Measurements from ENCODE around the gene HSBP1L1. TPM values are rescaled to one million over a fixed set of nuclear protein-coding genes. Genes with fewer than 3 reads are reported as not detected.

Gene HSBP1L1
- total RNA-seq, 1 experiment from 2014 or later, result 41.4 TPM

DNA sequence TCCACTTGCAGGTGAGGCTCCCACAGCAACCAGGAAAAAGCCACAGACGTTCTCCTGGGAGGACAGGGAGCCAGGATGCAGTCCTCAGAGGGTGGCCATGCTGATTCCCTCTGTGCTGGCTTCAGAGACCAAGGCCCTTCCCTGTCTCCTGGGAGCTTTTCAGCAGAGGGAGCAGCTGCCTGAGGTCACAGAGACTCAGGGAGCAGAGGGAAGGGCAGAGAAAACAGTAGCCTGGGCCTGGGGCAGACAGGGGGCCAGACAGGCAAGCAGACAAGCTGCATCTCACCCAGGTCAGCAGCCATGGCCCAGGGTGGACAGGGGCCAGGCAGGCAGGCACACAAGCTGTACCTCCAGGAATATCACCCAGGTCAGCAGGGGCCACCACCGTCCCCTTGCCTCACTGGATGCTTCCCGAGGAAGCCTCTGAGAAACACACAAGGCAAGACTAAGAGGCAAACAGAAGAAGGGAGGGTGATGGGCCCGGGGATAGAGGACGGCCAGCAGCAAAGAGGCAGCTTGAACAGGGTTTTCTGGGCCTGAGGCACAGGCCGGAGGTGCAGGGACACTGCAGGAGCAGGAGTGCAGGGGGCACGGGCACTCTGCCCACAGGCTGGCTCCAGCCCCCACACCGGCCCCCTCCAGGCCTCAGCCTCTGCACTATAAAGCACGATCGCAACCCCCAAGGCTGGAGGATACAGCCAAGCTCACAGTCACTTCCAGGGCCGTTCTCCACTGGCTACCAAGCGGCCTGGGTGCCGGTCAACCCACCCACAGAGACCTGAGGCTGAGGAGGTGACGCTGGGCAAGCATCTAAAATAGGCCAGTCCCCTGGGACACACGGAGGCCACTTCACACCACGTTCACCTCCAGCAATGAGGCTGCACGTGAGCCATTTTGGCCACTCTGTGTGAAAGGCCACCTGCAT lies 19.1 kb upstream of the HSBP1L1 start (continued):
- TF ChIP-seq ZFX (IDR thresholded peaks at IDR 0.05), result no peak

DNA sequence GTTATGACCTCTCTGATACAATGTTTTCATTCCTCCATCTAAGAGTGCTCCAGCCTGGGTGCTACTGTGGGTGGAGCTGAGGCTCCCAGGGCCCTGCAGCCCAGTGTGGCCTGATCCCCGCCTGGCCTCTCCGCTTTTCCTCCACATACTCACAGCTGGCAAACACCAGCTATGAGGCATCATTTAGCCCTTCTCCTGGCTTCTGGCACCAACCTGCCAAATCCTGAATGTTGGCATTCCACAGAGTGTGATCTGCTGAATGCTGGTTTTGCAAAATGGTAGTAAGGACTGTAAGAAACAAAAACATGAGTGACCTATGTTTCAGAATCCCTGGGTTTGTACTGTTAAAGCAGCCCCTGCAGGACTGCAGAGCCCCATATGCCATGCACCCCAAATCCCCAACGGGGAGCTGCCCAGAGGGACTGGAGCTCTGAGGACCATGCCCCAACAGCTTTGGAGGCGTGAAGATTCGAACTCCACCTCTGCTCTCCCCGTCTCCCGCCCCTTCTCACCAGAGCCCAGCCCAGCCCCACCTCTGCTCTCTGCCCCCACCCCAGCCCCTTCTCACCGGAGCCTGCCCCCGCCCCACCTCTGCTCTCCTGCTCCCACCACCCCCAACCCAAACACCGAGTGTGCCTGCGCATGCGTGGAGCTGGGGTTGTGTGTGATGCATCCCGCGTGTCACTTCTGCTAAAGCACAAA lies 17.2 kb upstream of the HSBP1L1 start:
- no TSS peak for BruUV-seq (replicated peaks)
- Histone ChIP-seq H3K4me1 (ENCODE audit: control insufficient read depth in 1 of 2, insufficient read depth in 2 of 2, low read length in 2 of 2) (peaks cover 3 to 14% of the 10 kb centered on the region in 2 experiments; a peak in 2 of 4 replicates), H3K4me2 (ENCODE audit: low read length) (no peak overlapping the region), H3K27me3 (ENCODE audit: insufficient read depth, low read length) (no peaks in the 10 kb centered on the region), H3K36me3 (ENCODE audit: control insufficient read depth in 1 of 2, insufficient read depth in 2 of 2, low read length in 2 of 2) (peaks cover 9 to 20% of the 10 kb centered on the region in 2 experiments; a peak in 3 of 4 replicates), H4K20me1 (ENCODE audit: insufficient read depth) (peaks cover 3% of the 10 kb centered on the region; the same call in 1 of the 2 replicates), H3K27ac (ENCODE audit: low read depth, low read length) (no peak overlapping the region), H2AFZ (ENCODE audit: low read depth, low read length, poor library complexity, severe bottlenecking) (no peak overlapping the region), H3K9me3 (ENCODE audit: control insufficient read depth in 1 of 2, insufficient read depth in 1 of 2, low read depth in 1 of 2, low read length in 2 of 2) (no peaks in the 10 kb centered on the region), H3K9ac (ENCODE audit: low read length) (no peak overlapping the region), H3K79me2 (ENCODE audit: insufficient read depth, low read length) (peaks cover 79% of the 10 kb centered on the region), H3K9me2 (ENCODE audit: insufficient read depth) (no peaks in the 10 kb centered on the region), H3K4me3 (replicated peaks in 1 of 2; ENCODE audit: low read depth in 1 of 2, low read length in 2 of 2) (no peak overlapping the region)
- intact Hi-C loops (cut with micrococcal nuclease), result no loop called here
- no peak for TF ChIP-seq CEBPB (IDR thresholded peaks at IDR 0.05; ENCODE audit: low read depth)
- TF ChIP-seq ELF1 (IDR thresholded peaks at IDR 0.05; ENCODE audit: borderline replicate concordance, low read depth), result no peak
- TF ChIP-seq, protein P1, sequence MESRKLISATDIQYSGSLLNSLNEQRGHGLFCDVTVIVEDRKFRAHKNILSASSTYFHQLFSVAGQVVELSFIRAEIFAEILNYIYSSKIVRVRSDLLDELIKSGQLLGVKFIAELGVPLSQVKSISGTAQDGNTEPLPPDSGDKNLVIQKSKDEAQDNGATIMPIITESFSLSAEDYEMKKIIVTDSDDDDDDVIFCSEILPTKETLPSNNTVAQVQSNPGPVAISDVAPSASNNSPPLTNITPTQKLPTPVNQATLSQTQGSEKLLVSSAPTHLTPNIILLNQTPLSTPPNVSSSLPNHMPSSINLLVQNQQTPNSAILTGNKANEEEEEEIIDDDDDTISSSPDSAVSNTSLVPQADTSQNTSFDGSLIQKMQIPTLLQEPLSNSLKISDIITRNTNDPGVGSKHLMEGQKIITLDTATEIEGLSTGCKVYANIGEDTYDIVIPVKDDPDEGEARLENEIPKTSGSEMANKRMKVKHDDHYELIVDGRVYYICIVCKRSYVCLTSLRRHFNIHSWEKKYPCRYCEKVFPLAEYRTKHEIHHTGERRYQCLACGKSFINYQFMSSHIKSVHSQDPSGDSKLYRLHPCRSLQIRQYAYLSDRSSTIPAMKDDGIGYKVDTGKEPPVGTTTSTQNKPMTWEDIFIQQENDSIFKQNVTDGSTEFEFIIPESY (IDR thresholded peaks at IDR 0.05; ENCODE audit: extremely low read depth, insufficient replicate concordance, low read length), result no peak
- TF ChIP-seq, protein P2, sequence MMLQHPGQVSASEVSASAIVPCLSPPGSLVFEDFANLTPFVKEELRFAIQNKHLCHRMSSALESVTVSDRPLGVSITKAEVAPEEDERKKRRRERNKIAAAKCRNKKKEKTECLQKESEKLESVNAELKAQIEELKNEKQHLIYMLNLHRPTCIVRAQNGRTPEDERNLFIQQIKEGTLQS (IDR thresholded peaks at IDR 0.05), result no peak
- DNase-seq (ENCODE audit: low read depth, low spot score), result no peak
- CTCF ChIA-PET, result no interaction called here
- no peak for ATAC-seq
- POLR2A ChIA-PET, result no interaction called here
- RAD21 ChIA-PET (ENCODE audit: low non-redundant PET in 1 of 2, low total read pairs in 2 of 2, uncharacterized antibody in 2 of 2, unreplicated experiment in 2 of 2), result no interaction called here
